HepG2 (cell line): ENCODE measurements around the gene HS3ST4.

ENCODE experiments used
- ARID3A ChIP-seq: IDR thresholded peaks from 2 replicates; pipeline ENCODE4 v1.6.1; 2012; ENCODE audit warnings: low read depth, low read length, improper control_type of control experiment
- CBFB ChIP-seq: sonication (generic); formaldehyde crosslinking; IDR thresholded peaks from 2 replicates; pipeline ENCODE4 v1.4.0; 2020; ENCODE audit warnings: missing genetic modification reagents
- ELF4 ChIP-seq: sonication (generic); formaldehyde crosslinking; IDR thresholded peaks from 2 replicates; pipeline ENCODE4 v1.5.0; 2020; ENCODE audit warnings: missing genetic modification reagents, mild to moderate bottlenecking, moderate library complexity, borderline replicate concordance
- FOXJ3 ChIP-seq: sonication (generic); formaldehyde crosslinking; IDR thresholded peaks from 2 replicates; pipeline ENCODE4 v1.4.0; 2020; ENCODE audit warnings: missing genetic modification reagents, mild to moderate bottlenecking, borderline replicate concordance
- NFE2 ChIP-seq: sonication (generic); formaldehyde crosslinking; IDR thresholded peaks from 2 replicates; pipeline ENCODE4 v1.4.0; 2020; ENCODE audit warnings: missing genetic modification reagents
- ZNF331 ChIP-seq: sonication (generic); formaldehyde crosslinking; IDR thresholded peaks from 2 replicates; pipeline ENCODE4 v1.4.0; 2020; ENCODE audit warnings: missing genetic modification reagents

GRCh38 chr16:25896411-25896810 lies 204.7 kb downstream of the HS3ST4 start:
- TF ChIP-seq ZNF331 (CRISPR knock-in tag), result no peak
- TF ChIP-seq FOXJ3 (CRISPR knock-in tag), result no peak
- TF ChIP-seq CBFB (CRISPR knock-in tag), result no peak
- no peak for TF ChIP-seq ARID3A
- no peak for TF ChIP-seq ELF4 (CRISPR knock-in tag)
- TF ChIP-seq NFE2 (CRISPR knock-in tag), result no peak
